Neural progenitor cell (in vitro differentiated cells): ENCODE results near the gene ZNF516. TPM values are rescaled to one million over a fixed set of nuclear protein-coding genes. Genes with fewer than 3 reads are reported as not detected.

ENCODE experiments used
- DNase-seq: peaks from one replicate; pipeline ENCODE4 v3.0.0-alpha.2; 2016; ENCODE audit warnings: low spot score
- H2AFZ ChIP-seq: fragments of 200-600 bp; sonication (generic); replicated peaks from 2 replicates; pipeline ENCODE4 v1.6.1; 2016; ENCODE audit warnings: antibody characterized with exemption
- H3F3A ChIP-seq: fragments of 200-600 bp; sonication (generic); 2 replicates; pipeline ENCODE4 v1.6.1; 2016; ENCODE audit warnings: antibody characterized with exemption, low read depth
- H3K27ac ChIP-seq: fragments of 200-600 bp; sonication (generic); 2 replicates; pipeline ENCODE4 v1.5.1; 2016; ENCODE audit warnings: mild to moderate bottlenecking
- H3K27me3 ChIP-seq: fragments of 200-600 bp; sonication (generic); 2 replicates; pipeline ENCODE4 v1.6.1; 2016; ENCODE audit warnings: mild to moderate bottlenecking, moderate library complexity
- H3K36me3 ChIP-seq: fragments of 200-600 bp; sonication (generic); 2 replicates; pipeline ENCODE4 v1.5.1; 2016
- H3K4me1 ChIP-seq: fragments of 200-600 bp; sonication (generic); 2 replicates; pipeline ENCODE4 v1.6.1; 2016; ENCODE audit warnings: mixed run types
- H3K4me2 ChIP-seq: fragments of 200-600 bp; sonication (generic); 2 replicates; pipeline ENCODE4 v1.6.1; 2016
- H3K4me3 ChIP-seq: fragments of 200-600 bp; sonication (generic); 2 replicates; pipeline ENCODE4 v1.5.1; 2016
- H3K79me2 ChIP-seq: fragments of 200-600 bp; sonication (generic); 2 replicates; pipeline ENCODE4 v1.6.1; 2016; ENCODE audit warnings: low read depth
- H3K9ac ChIP-seq: fragments of 200-600 bp; sonication (generic); 2 replicates; pipeline ENCODE4 v1.6.1; 2016
- H3K9me3 ChIP-seq: fragments of 200-600 bp; sonication (generic); 2 replicates; pipeline ENCODE4 v1.5.1; 2016; ENCODE audit warnings: low read depth
- H4K20me1 ChIP-seq: fragments of 200-600 bp; sonication (generic); 2 replicates; pipeline ENCODE4 v1.6.1; 2016; ENCODE audit warnings: low read depth
- H3K27ac Mint-ChIP-seq: 3 replicates; pipeline ENCODE4 v1.8.0; 2021; ENCODE audit warnings: mixed read lengths
- H3K27me3 Mint-ChIP-seq: 2 replicates; pipeline ENCODE4 v1.8.0; 2022; ENCODE audit warnings: low read depth, mild to moderate bottlenecking, inconsistent platforms, moderate library complexity, mixed read lengths; ENCODE audit not compliant: insufficient read depth
- H3K36me3 Mint-ChIP-seq: 3 replicates; pipeline ENCODE4 v1.8.0; 2021; ENCODE audit warnings: mixed read lengths
- H3K4me1 Mint-ChIP-seq: 3 replicates; pipeline ENCODE4 v1.8.0; 2021; ENCODE audit warnings: mixed read lengths
- H3K4me3 Mint-ChIP-seq: 3 replicates; pipeline ENCODE4 v1.8.0; 2021; ENCODE audit warnings: mild to moderate bottlenecking, moderate library complexity, mixed read lengths
- H3K9me3 Mint-ChIP-seq: 3 replicates; pipeline ENCODE4 v1.8.0; 2020; ENCODE audit warnings: mixed read lengths
- CTCF ChIP-seq: fragments of 200-600 bp; sonication (generic); IDR thresholded peaks from 2 replicates; pipeline ENCODE4 v1.5.1; 2017; ENCODE audit warnings: antibody characterized with exemption, mild to moderate bottlenecking
- EZH2 ChIP-seq: fragments of 200-600 bp; sonication (generic); IDR thresholded peaks from 2 replicates; pipeline ENCODE4 v1.6.1; 2017; ENCODE audit warnings: antibody characterized with exemption, mild to moderate bottlenecking, moderate library complexity
- EZH2phosphoT487 ChIP-seq: fragments of 200-600 bp; sonication (generic); IDR thresholded peaks from 2 replicates; pipeline ENCODE4 v1.6.1; 2017; ENCODE audit warnings: antibody characterized with exemption
- total RNA-seq: library from RNA; depleted of rRNA; stranded (reverse); fragments of >200 nt; gene quantifications from 2 replicates; pipeline ENCODE4 v1.2.3, GENCODE V29; 2015; ENCODE audit warnings: low replicate concordance

Gene ZNF516
- total RNA-seq, 1 donor from 2014 or later = 45.5 TPM

GRCh38 chr18:76524900-76525698 is 30.1 kb upstream of the ZNF516 start:
- Histone ChIP-seq H3K4me3 (peak overlapping the region; percentile 3), H3K4me1 (peaks cover 46% of the 10 kb centered on the region), H2AFZ (peak overlapping the region; percentile 89), H3K36me3 (no peaks in the 10 kb centered on the region), H3K79me2 (no peaks in the 10 kb centered on the region), H3K27me3 (peaks cover 3% of the 10 kb centered on the region), H4K20me1 (no peaks in the 10 kb centered on the region), H3K4me2 (peak overlapping the region; percentile 65), H3K9me3 (no peaks in the 10 kb centered on the region), H3K9ac (no peak overlapping the region), H3K27ac (no peak overlapping the region), H3F3A (no peaks in the 10 kb centered on the region)
- Mint-ChIP-seq H3K4me1 (peaks cover 66% of the 10 kb centered on the region), H3K36me3 (no peaks in the 10 kb centered on the region), H3K4me3 (peak overlapping the region; percentile 91), H3K9me3 (no peaks in the 10 kb centered on the region), H3K27me3 (peaks cover 3% of the 10 kb centered on the region), H3K27ac (peak overlapping the region; percentile 100)
- TF ChIP-seq CTCF = no peak
- TF ChIP-seq EZH2 = no peak
- TF ChIP-seq EZH2phosphoT487 = no peak
- peak; percentile 71 for DNase-seq

- H3K4me2 ChIP-seq = no peak overlapping the region
- no peak overlapping the region for H2AFZ ChIP-seq
- H3K4me3 Mint-ChIP-seq = peak overlapping the region; percentile 91
- no peak for TF ChIP-seq EZH2
- no peak for TF ChIP-seq EZH2phosphoT487
- TF ChIP-seq CTCF = no peak
- peaks cover 3% of the 10 kb centered on the region for H3K27me3 Mint-ChIP-seq
- H3K4me1 ChIP-seq = peaks cover 53% of the 10 kb centered on the region
- no peaks in the 10 kb centered on the region for H3K36me3 ChIP-seq
- H4K20me1 ChIP-seq = no peaks in the 10 kb centered on the region
- H3K9me3 ChIP-seq = no peaks in the 10 kb centered on the region
- H3K27me3 ChIP-seq = peaks cover 3% of the 10 kb centered on the region
- peaks cover 2% of the 10 kb centered on the region for H3F3A ChIP-seq
- H3K4me1 Mint-ChIP-seq = peaks cover 66% of the 10 kb centered on the region
- no peaks in the 10 kb centered on the region for H3K9me3 Mint-ChIP-seq
- no peak overlapping the region for H3K4me3 ChIP-seq
- no peak overlapping the region for H3K27ac ChIP-seq
- H3K27ac Mint-ChIP-seq = no peak overlapping the region
- no peak for DNase-seq
- no peak overlapping the region for H3K9ac ChIP-seq
- H3K36me3 Mint-ChIP-seq = no peaks in the 10 kb centered on the region
- no peaks in the 10 kb centered on the region for H3K79me2 ChIP-seq
Observed at GRCh38 chr18:76524477-76524876, 29.4 kb upstream of the ZNF516 start.

- Histone ChIP-seq H3K27me3 (peaks cover 3% of the 10 kb centered on the region), H3F3A (peaks cover 21% of the 10 kb centered on the region), H3K79me2 (no peaks in the 10 kb centered on the region), H3K9me3 (no peaks in the 10 kb centered on the region), H3K4me3 (no peak overlapping the region), H3K4me2 (no peak overlapping the region), H2AFZ (peak overlapping the region; percentile 96), H3K36me3 (no peaks in the 10 kb centered on the region), H3K27ac (no peak overlapping the region), H3K4me1 (peaks cover 62% of the 10 kb centered on the region), H4K20me1 (no peaks in the 10 kb centered on the region), H3K9ac (no peak overlapping the region)
- H3K4me1 Mint-ChIP-seq = peaks cover 68% of the 10 kb centered on the region
- no peaks in the 10 kb centered on the region for H3K9me3 Mint-ChIP-seq
- no peak for TF ChIP-seq EZH2
- TF ChIP-seq EZH2phosphoT487 = no peak
- TF ChIP-seq CTCF = no peak
- no peak for DNase-seq
- H3K4me3 Mint-ChIP-seq = no peak overlapping the region
- no peaks in the 10 kb centered on the region for H3K36me3 Mint-ChIP-seq
- peaks cover 3% of the 10 kb centered on the region for H3K27me3 Mint-ChIP-seq
- peak overlapping the region; percentile 74 for H3K27ac Mint-ChIP-seq
Observed at GRCh38 chr18:76522551-76522950, 27.5 kb upstream of the ZNF516 start.
